SK-N-SH (cell line): ENCODE results near the gene IL17D. TPM values are rescaled to one million over a fixed set of nuclear protein-coding genes. Genes with fewer than 3 reads are reported as not detected.
A peak's percentile ranks its signal among the peaks of the same experiment; 100 is the strongest.

Source experiments
- CTCF ChIA-PET: fragments of 300-600, 350-600 bp; formaldehyde crosslinking; extraction: SDS; loops from one replicate; lab custom pipeline; 2021; lab: Yijun Ruan, JAX
- POLR2A ChIA-PET: fragments of 350-600 bp; sonication (Branson Sonifier 250); formaldehyde crosslinking; extraction: SDS; loops from one replicate; lab custom pipeline; 2020; ENCODE audit warnings: antibody characterized with exemption, inconsistent platforms; lab: Yijun Ruan, JAX
- DNase-seq: peaks from one replicate; pipeline ENCODE4 v3.0.0; 2012
- H2AFZ ChIP-seq: fragments of 200-600 bp; sonication (generic); 2 replicates; pipeline ENCODE4 v1.8.1; 2016; ENCODE audit warnings: antibody characterized with exemption, mild to moderate bottlenecking, low read depth
- H3F3A ChIP-seq: fragments of 200-600 bp; sonication (generic); replicated peaks from 2 replicates; pipeline ENCODE3; 2016; ENCODE audit warnings: antibody characterized with exemption, mild to moderate bottlenecking; ENCODE audit not compliant: insufficient read depth
- H3K27ac ChIP-seq, 2 experiments: fragments of 200-500 bp in 1 of 2; fragments of 200-600 bp in 1 of 2; sonication (Bioruptor generic) in 1 of 2; sonication (generic), shearing (Covaris generic) in 1 of 2; 2 replicates each; pipeline versions ENCODE4 v1.5.1 to v1.6.1; 2014 to 2016; ENCODE audit warnings: low read depth in 2 of 2, inconsistent platforms in 1 of 2, low read length in 1 of 2, mild to moderate bottlenecking in 1 of 2, mixed read lengths in 1 of 2
- H3K27me3 ChIP-seq: fragments of 200-600 bp; sonication (generic), shearing (Covaris generic); 2 replicates; pipeline ENCODE4 v1.6.1; 2016; ENCODE audit warnings: mixed run types; ENCODE audit not compliant: insufficient read depth
- H3K36me3 ChIP-seq, 2 experiments: fragments of 200-500 bp in 1 of 2; fragments of 200-600 bp in 1 of 2; sonication (Bioruptor generic) in 1 of 2; sonication (generic) in 1 of 2; replicated peaks in 1 of 2; 2 replicates each; pipeline versions ENCODE3 to v1.5.1; 2014 to 2016; ENCODE audit warnings: low read length in 1 of 2, mild to moderate bottlenecking in 1 of 2; ENCODE audit not compliant: insufficient read depth in 2 of 2, control insufficient read depth in 1 of 2
- H3K4me1 ChIP-seq, 2 experiments: fragments of 200-500 bp in 1 of 2; fragments of 200-600 bp in 1 of 2; sonication (Bioruptor generic) in 1 of 2; sonication (generic), shearing (Covaris generic) in 1 of 2; 2 replicates each; pipeline versions ENCODE4 v1.5.1 to v1.6.1; 2014 to 2016; ENCODE audit warnings: low read depth in 1 of 2, low read length in 1 of 2, mixed run types in 1 of 2; ENCODE audit not compliant: insufficient read depth in 2 of 2, control insufficient read depth in 1 of 2
- H3K4me2 ChIP-seq: fragments of 200-600 bp; sonication (generic), shearing (Covaris generic); 2 replicates; pipeline ENCODE4 v1.6.1; 2017; ENCODE audit warnings: mixed run types
- H3K4me3 ChIP-seq, 2 experiments: fragments of 200-500 bp in 1 of 2; fragments of 200-600 bp in 1 of 2; sonication (Bioruptor generic) in 1 of 2; sonication (generic), shearing (Covaris generic) in 1 of 2; 2 replicates each; pipeline versions ENCODE4 v1.5.1 to v1.8.1; 2014 to 2016; ENCODE audit warnings: low read depth in 2 of 2, inconsistent platforms in 1 of 2, low read length in 1 of 2, mild to moderate bottlenecking in 1 of 2, mixed read lengths in 1 of 2, moderate library complexity in 1 of 2
- H3K79me2 ChIP-seq: fragments of 200-600 bp; sonication (generic); 2 replicates; pipeline ENCODE4 v1.8.1; 2017; ENCODE audit warnings: mild to moderate bottlenecking; ENCODE audit not compliant: insufficient read depth
- H3K9ac ChIP-seq: fragments of 200-600 bp; sonication (generic); 2 replicates; pipeline ENCODE4 v1.6.1; 2017; ENCODE audit warnings: mixed run types
- H3K9me2 ChIP-seq: fragments of 200-600 bp; sonication (generic); 2 replicates; pipeline ENCODE4 v1.6.1; 2017; ENCODE audit warnings: mixed run types
- H3K9me3 ChIP-seq: fragments of 200-600 bp; sonication (generic); 2 replicates; pipeline ENCODE4 v1.6.1; 2017; ENCODE audit warnings: mixed run types, mild to moderate bottlenecking, moderate library complexity
- H4K20me1 ChIP-seq: fragments of 200-600 bp; sonication (generic); 2 replicates; pipeline ENCODE4 v1.6.1; 2017; ENCODE audit warnings: mild to moderate bottlenecking, mixed run types; ENCODE audit not compliant: insufficient read depth
- CTCF ChIP-seq: fragments of 200-600 bp; sonication (generic); IDR thresholded peaks from 2 replicates; pipeline ENCODE4 v1.6.1; 2017; ENCODE audit warnings: antibody characterized with exemption, mild to moderate bottlenecking, moderate library complexity
- EP300 ChIP-seq, 2 experiments: IDR thresholded peaks; 2 replicates each; pipeline versions ENCODE4 v1.4.0 to v1.6.1; 2012; ENCODE audit warnings: borderline replicate concordance in 1 of 2, low read depth in 1 of 2, low read length in 1 of 2
- EZH2phosphoT487 ChIP-seq: fragments of 200-600 bp; sonication (generic); IDR thresholded peaks from 2 replicates; pipeline ENCODE4 v1.6.1; 2017; ENCODE audit warnings: low read depth, mixed run types, mild to moderate bottlenecking, antibody characterized with exemption, moderate library complexity, borderline replicate concordance
- GATA2 ChIP-seq: sonication (generic); formaldehyde crosslinking; IDR thresholded peaks from 2 replicates; pipeline ENCODE4 v1.5.0; 2020; ENCODE audit warnings: mild to moderate bottlenecking, missing genetic modification reagents
- JUND ChIP-seq: IDR thresholded peaks from 2 replicates; pipeline ENCODE4 v1.4.0; 2012
- MAX ChIP-seq: IDR thresholded peaks from 2 replicates; pipeline ENCODE4 v1.4.0; 2012; ENCODE audit warnings: low read depth
- NFIC ChIP-seq: IDR thresholded peaks from 2 replicates; pipeline ENCODE4 v1.4.0; 2012; ENCODE audit warnings: borderline replicate concordance
- REST ChIP-seq: IDR thresholded peaks from 2 replicates; pipeline ENCODE4 v1.6.1; 2012; ENCODE audit warnings: mild to moderate bottlenecking, low read depth, low read length, moderate library complexity
- RXRA ChIP-seq: IDR thresholded peaks from 2 replicates; pipeline ENCODE4 v1.4.0; 2012; ENCODE audit warnings: low read depth, mild to moderate bottlenecking, borderline replicate concordance
- SMC3 ChIP-seq: IDR thresholded peaks from 2 replicates; pipeline ENCODE4 v1.6.1; 2012; ENCODE audit warnings: low read depth, low read length, improper control_type of control experiment
- TCF12 ChIP-seq: IDR thresholded peaks from 2 replicates; pipeline ENCODE4 v1.4.0; 2012
- USF1 ChIP-seq: IDR thresholded peaks from 2 replicates; pipeline ENCODE4 v1.4.0; 2012; ENCODE audit warnings: low read depth, borderline replicate concordance
- YY1 ChIP-seq: IDR thresholded peaks from 2 replicates; pipeline ENCODE4 v1.4.0; 2012; ENCODE audit warnings: low read depth, mild to moderate bottlenecking
- WGBS: methylation state at CpG from one replicate; pipeline ENCODE4 v1.1.6; 2017; ENCODE audit warnings: low lambda C conversion rate; 5-methylcytosine and 5-hydroxymethylcytosine counted together
- polyA plus RNA-seq, 3 experiments: library from polyadenylated mRNA; depleted of rRNA; stranded (reverse); fragments of >200 nt; gene quantifications; 2 replicates each; pipeline ENCODE4 v1.2.3, GENCODE V29; 2012

The IL17D gene
- polyA plus RNA-seq, 1 of the 3 experiments (the other 2 are of a cell fraction): 2.3 TPM

- TF ChIP-seq REST (no peak), GATA2 (no peak), EZH2phosphoT487 (no peak)
Measured at GRCh38 chr13:20709782-20710181, 6.3 kb downstream of the IL17D start (continued).

- 89% methylated on average over 13 of the region's 13 CpGs for WGBS
- no peaks in the 10 kb centered on the region for H3K79me2 ChIP-seq
- no peak overlapping the region for H3K4me2 ChIP-seq
- no peaks in the 10 kb centered on the region for H3K9me2 ChIP-seq
- peaks cover 0 to 27% of the 10 kb centered on the region in 2 experiments; a peak in 3 of 4 replicates for H3K4me1 ChIP-seq
- no peaks in the 10 kb centered on the region for H3K36me3 ChIP-seq
- no peak overlapping the region for H3K9ac ChIP-seq
- no peaks in the 10 kb centered on the region for H3K9me3 ChIP-seq
- TF ChIP-seq EZH2phosphoT487: no peak
- TF ChIP-seq EP300 (IDR thresholded peaks at IDR 0.05; ENCODE audit: borderline replicate concordance in 1 of 2, low read depth in 1 of 2, low read length in 1 of 2): no peak
- H3F3A ChIP-seq: peaks cover 35% of the 10 kb centered on the region
- no peak overlapping the region for H3K4me3 ChIP-seq
- ChIA-PET CTCF (interaction anchor here (0.7 to 7.3 kb wide), 18 partner anchors 10 to 903 kb away, joined by 3 to 76 read pairs (median 4); no protein-coding TSS in a partner anchor), POLR2A (no interaction called here)
- DNase-seq: no peak
- no peak overlapping the region for H2AFZ ChIP-seq
- H3K27me3 ChIP-seq: no peaks in the 10 kb centered on the region
- no peak overlapping the region for H3K27ac ChIP-seq
- no peaks in the 10 kb centered on the region for H4K20me1 ChIP-seq
Measured at GRCh38 chr13:20711301-20712044, 8.0 kb downstream of the IL17D start.

- Histone ChIP-seq H3K9ac (0 out of 2 replicates have a peak overlapping the region, but pooled peaks have one; percentile 10), H3K36me3 (no peaks in the 10 kb centered on the region), H3K27ac (peak overlapping the region in 1 of 2 experiments; percentile 86; a peak in 2 of 4 replicates), H3K9me3 (no peaks in the 10 kb centered on the region), H3K27me3 (no peaks in the 10 kb centered on the region), H3K79me2 (no peaks in the 10 kb centered on the region), H2AFZ (peak overlapping the region; percentile 73; the same call in 1 of the 2 replicates), H3K4me2 (peak overlapping the region; percentile 59), H3F3A (peaks cover 33% of the 10 kb centered on the region), H3K4me1 (peaks cover 0 to 27% of the 10 kb centered on the region in 2 experiments; a peak in 3 of 4 replicates), H4K20me1 (no peaks in the 10 kb centered on the region), H3K9me2 (no peaks in the 10 kb centered on the region), H3K4me3 (peak overlapping the region in 1 of 2 experiments; percentile 54; a peak in 1 of 4 replicates)
- whole genome bisulfite sequencing: 78% methylated on average over 11 of the region's 11 CpGs
- no peak for DNase-seq
- ChIA-PET POLR2A (no interaction called here), CTCF (interaction anchor here (0.7 to 7.3 kb wide), 8 partner anchors 9 to 210 kb away, joined by 3 to 76 read pairs (median 4); no protein-coding TSS in a partner anchor)
- TF ChIP-seq CTCF (no peak), MAX (no peak), USF1 (no peak), YY1 (no peak), NFIC (no peak), JUND (no peak), REST (no peak), TCF12 (no peak), SMC3 (no peak), RXRA (no peak)
Measured at GRCh38 chr13:20713014-20713376, 9.5 kb downstream of the IL17D start.
